HUES64 (cell line): Measurements from ENCODE around the gene MYO1B.

Source experiments
- H3K27ac ChIP-seq: 2 replicates; pipeline ENCODE4 v1.7.0; 2013; ENCODE audit warnings: low read depth, low read length, inconsistent platforms
- H3K27me3 ChIP-seq: 2 replicates; pipeline ENCODE4 v1.6.1; 2013; ENCODE audit warnings: mild to moderate bottlenecking, low read length; ENCODE audit not compliant: insufficient read depth
- H3K36me3 ChIP-seq: 2 replicates; pipeline ENCODE4 v1.6.1; 2013; ENCODE audit warnings: mild to moderate bottlenecking, low read length; ENCODE audit not compliant: insufficient read depth
- H3K4me1 ChIP-seq: 2 replicates; pipeline ENCODE4 v1.6.1; 2013; ENCODE audit warnings: mild to moderate bottlenecking, low read length, moderate library complexity; ENCODE audit not compliant: insufficient read depth
- H3K4me3 ChIP-seq: 2 replicates; pipeline ENCODE4 v1.5.1; 2013; ENCODE audit warnings: mild to moderate bottlenecking, low read length, moderate library complexity
- H3K9ac ChIP-seq: 2 replicates; pipeline ENCODE4 v1.6.1; 2013; ENCODE audit warnings: mild to moderate bottlenecking, low read depth, low read length
- H3K9me3 ChIP-seq: 2 replicates; pipeline ENCODE4 v1.6.1; 2013; ENCODE audit warnings: low read depth, low read length; ENCODE audit not compliant: insufficient read depth
- WGBS: fragments of 150-250, 120-280 bp; methylation state at CpG from one replicate; pipeline ENCODE4 v1.1.7; 2013; ENCODE audit warnings: missing lambda C conversion rate; 5-methylcytosine and 5-hydroxymethylcytosine counted together

MYO1B gene

DNA sequence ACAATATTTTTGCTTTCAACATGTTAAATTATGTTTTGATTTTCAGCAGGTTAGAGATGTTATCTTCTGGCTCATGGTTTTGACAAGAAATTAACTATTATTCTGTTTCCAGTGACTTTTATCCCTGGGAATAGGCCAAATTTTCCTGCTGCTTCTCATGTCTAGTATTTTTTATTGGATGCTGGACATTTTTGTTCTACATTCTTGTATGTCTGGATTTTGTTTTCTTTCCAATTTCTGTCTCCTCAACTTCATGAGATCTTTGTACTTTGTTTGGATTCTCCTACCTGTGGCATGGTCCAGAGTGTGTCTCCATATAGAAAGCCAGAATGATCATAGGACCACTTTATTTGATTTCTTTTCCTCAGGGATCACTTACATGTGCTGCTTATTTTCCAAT lies 33.1 kb upstream of the MYO1B start:
- Histone ChIP-seq H3K4me3 (no peak overlapping the region), H3K4me1 (peaks cover under 1% of the 10 kb centered on the region; the same call in 1 of the 2 replicates), H3K36me3 (no peaks in the 10 kb centered on the region), H3K27ac (no peak overlapping the region), H3K9ac (no peak overlapping the region), H3K9me3 (no peaks in the 10 kb centered on the region; the same call in 1 of the 2 replicates), H3K27me3 (no peaks in the 10 kb centered on the region)

DNA sequence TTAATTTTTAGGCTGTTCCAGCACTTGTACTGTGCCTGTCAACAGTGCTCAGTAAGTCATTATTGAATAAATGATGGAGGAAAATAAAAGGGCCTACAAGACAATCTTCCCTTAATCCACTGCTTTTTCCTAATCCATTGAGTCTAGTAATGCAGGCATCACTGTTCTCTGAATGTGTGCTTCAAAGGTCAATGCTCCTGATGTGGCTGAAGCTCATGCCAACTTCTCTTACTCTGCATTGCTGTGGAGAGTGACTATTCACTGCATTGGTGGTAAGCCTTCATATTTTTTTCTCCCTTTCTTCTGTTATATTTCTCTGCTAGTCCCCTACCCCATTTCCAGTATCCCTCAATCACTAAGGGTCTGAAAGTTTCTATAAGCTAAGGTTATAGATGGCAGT lies 31.9 kb upstream of the MYO1B start:
- Histone ChIP-seq H3K9me3 (no peaks in the 10 kb centered on the region; the same call in 1 of the 2 replicates), H3K9ac (no peak overlapping the region), H3K4me3 (no peak overlapping the region), H3K36me3 (no peaks in the 10 kb centered on the region), H3K4me1 (peaks cover 12% of the 10 kb centered on the region), H3K27ac (no peak overlapping the region), H3K27me3 (no peaks in the 10 kb centered on the region)

DNA sequence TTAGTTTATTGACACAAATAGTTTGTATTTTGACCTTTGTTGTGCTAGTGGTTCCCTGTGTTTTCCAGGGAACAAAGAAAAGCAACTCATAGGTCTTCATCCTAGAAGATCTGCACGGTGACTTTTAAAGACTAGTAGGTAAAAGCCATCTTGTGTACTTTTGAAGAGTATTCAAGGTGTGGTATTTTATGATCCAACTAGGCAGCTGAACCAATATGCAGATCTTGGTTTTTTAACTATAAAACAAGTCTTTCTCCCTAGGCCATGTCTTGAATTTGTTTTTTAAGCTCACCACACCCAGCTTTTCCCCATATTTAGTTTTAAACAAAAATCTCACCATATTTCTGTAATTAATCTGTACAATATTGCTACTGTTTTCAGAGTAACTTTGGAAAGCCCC lies 30.0 kb upstream of the MYO1B start:
- Histone ChIP-seq H3K9me3 (no peaks in the 10 kb centered on the region; the same call in 1 of the 2 replicates), H3K4me1 (peaks cover 12% of the 10 kb centered on the region), H3K36me3 (no peaks in the 10 kb centered on the region), H3K27me3 (no peaks in the 10 kb centered on the region), H3K27ac (no peak overlapping the region), H3K9ac (no peak overlapping the region), H3K4me3 (no peak overlapping the region)
- 90% methylated on average over 1 of the region's 1 CpG for WGBS

DNA sequence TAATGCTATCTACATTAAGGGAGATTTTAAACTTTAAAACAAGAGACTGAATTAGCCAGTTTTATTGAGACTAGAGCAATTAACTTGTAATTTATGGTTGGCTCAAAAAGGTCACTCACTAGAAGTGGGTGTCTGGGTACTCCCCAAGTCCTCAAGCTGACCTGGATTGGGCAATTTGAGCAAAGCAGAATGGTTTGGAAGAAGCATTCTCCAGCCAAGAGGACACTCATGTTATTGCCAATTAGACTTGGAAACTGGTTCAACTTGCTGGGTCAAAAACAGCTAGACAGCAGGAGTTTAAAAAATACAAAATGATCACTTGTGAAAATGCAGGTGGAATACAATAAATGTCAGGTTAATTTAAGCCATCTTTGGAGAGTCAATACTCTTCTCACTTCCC lies 29.5 kb upstream of the MYO1B start:
- Histone ChIP-seq H3K36me3 (no peaks in the 10 kb centered on the region), H3K9me3 (no peaks in the 10 kb centered on the region; the same call in 1 of the 2 replicates), H3K4me1 (peaks cover 12% of the 10 kb centered on the region), H3K9ac (no peak overlapping the region), H3K27ac (no peak overlapping the region), H3K27me3 (no peaks in the 10 kb centered on the region), H3K4me3 (no peak overlapping the region)

DNA sequence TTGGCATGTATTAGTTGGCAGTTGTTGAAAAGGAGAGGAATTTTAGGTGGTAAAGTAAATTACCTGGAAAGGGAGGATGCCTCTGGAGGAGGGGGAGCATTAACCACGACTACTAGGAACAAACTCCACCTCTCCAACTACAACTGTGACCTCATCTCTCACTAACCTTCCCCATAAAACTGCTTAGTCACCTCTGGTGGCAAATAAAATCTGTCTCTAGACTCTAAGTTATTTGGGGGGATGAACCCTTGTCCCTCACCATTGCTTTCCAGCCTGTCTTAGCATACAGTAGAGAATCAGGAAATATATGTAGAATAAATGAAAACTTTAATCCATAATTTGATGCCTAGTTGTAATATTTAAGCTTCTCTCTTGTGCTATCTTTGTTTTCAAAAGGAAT lies 27.6 kb upstream of the MYO1B start:
- Histone ChIP-seq H3K36me3 (no peaks in the 10 kb centered on the region), H3K4me3 (no peak overlapping the region), H3K9ac (peak overlapping the region; percentile 23; the same call in 1 of the 2 replicates), H3K27me3 (no peaks in the 10 kb centered on the region), H3K9me3 (no peaks in the 10 kb centered on the region), H3K27ac (no peak overlapping the region), H3K4me1 (peaks cover 12% of the 10 kb centered on the region)
- 25% methylated on average over 1 of the region's 1 CpG for WGBS

DNA sequence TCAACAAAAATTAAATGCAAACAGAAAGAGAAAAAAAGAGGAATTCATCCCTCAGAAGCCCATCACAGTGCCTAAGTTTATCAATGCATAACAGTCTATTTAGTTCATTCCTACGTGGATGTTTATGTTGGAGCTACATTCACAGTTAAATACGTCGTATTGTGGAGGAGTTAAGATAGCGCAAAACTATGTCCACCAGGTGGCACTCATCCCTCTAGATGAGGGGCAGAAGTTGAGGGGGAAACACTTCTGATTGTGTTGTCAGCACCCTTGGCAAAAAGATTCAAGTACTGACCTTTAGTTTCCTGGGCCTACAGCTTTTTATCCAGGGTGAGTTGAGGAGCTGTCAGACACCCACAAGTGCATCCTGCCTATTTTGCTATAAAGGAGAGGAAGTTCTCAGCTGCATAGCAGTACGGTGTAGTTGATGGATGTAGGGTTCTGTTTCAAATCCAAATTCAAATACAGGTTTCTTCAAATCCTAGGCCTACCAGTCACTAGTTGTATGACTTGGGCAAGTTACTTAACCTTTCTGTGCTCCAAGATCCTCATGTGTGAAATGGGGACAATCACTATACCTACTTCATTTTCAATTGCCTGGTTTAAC lies 26.8 kb upstream of the MYO1B start:
- Histone ChIP-seq H3K36me3 (no peaks in the 10 kb centered on the region), H3K4me3 (no peak overlapping the region), H3K4me1 (peaks cover 12% of the 10 kb centered on the region), H3K9ac (peak overlapping the region; percentile 23; the same call in 1 of the 2 replicates), H3K27ac (no peak overlapping the region), H3K27me3 (no peaks in the 10 kb centered on the region), H3K9me3 (no peaks in the 10 kb centered on the region)
- 27% methylated on average over 4 of the region's 5 CpGs for WGBS

DNA sequence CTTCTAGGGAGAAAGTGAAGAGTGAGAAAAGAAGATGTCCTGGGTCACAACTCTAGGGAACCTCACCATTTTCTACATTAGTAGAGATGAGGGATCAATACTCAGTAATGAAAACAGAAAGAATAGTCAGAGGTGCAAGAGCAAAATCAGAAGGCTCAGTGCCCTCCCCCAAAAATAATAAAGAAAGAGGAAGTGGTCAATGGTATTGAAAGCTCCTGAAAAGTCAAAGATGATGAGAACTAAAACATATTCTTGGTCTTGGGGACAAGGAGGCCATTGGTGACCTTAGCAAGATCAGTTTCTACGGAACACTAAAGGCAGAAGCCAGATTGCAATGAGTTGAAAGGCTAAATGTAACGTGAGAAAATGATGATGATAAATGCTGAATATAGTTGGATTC lies 24.5 kb upstream of the MYO1B start:
- no peak overlapping the region for H3K4me3 ChIP-seq
- peaks cover 20% of the 10 kb centered on the region for H3K4me1 ChIP-seq
- H3K36me3 ChIP-seq, result no peaks in the 10 kb centered on the region
- no peaks in the 10 kb centered on the region for H3K9me3 ChIP-seq
- no peak overlapping the region for H3K27ac ChIP-seq
- no peak overlapping the region for H3K9ac ChIP-seq
- WGBS, result 97% methylated on average over 2 of the region's 2 CpGs
- no peaks in the 10 kb centered on the region for H3K27me3 ChIP-seq

DNA sequence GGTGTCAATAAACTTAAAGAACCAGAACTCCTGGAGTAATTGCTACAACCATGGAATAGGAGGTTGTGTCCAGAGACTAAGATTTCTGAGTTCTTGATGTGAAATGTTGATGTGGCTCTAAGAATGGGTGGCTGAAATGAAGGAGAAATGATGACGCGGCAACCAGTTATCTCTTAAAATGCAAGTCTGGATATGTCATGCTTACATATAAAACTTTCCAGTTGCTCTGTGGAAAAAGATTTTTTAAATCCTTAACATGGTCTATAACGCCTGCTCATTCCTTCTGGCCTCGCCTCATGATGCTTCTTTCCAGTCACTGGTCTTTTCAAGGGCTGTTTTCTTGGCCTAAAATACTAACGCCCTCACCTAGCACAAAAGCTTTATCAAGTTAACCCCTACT lies 23.5 kb upstream of the MYO1B start:
- H3K36me3 ChIP-seq, result no peaks in the 10 kb centered on the region
- H3K9me3 ChIP-seq, result no peaks in the 10 kb centered on the region
- no peaks in the 10 kb centered on the region for H3K27me3 ChIP-seq
- H3K9ac ChIP-seq, result no peak overlapping the region
- H3K4me1 ChIP-seq, result peaks cover 28% of the 10 kb centered on the region
- no peak overlapping the region for H3K27ac ChIP-seq
- WGBS, result 89% methylated on average over 5 of the region's 5 CpGs
- H3K4me3 ChIP-seq, result no peak overlapping the region

DNA sequence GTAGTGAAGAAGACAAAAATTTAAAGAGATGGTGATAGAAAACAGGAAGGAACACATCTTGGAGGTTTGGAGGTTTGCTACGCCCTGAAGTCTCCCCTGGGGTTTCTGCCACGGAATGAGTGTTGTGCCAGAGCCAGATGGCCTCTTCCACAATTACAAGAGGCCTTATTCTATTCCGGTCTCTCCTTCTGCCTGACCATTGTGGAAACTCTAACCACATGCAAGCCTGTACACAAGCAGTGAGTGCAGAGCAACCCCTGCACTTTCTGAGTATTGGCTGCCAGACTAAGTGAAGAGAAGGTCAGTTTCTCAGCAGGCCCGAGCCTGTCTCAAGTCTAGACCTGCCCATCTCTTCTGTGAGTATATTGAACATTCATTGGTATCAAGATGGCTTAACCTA lies 22.7 kb upstream of the MYO1B start:
- peaks cover 23% of the 10 kb centered on the region for H3K4me1 ChIP-seq
- H3K9me3 ChIP-seq, result no peaks in the 10 kb centered on the region
- WGBS, result 95% methylated on average over 4 of the region's 4 CpGs
- H3K27ac ChIP-seq, result no peak overlapping the region
- H3K9ac ChIP-seq, result no peak overlapping the region
- H3K4me3 ChIP-seq, result no peak overlapping the region
- no peaks in the 10 kb centered on the region for H3K27me3 ChIP-seq
- no peaks in the 10 kb centered on the region for H3K36me3 ChIP-seq

DNA sequence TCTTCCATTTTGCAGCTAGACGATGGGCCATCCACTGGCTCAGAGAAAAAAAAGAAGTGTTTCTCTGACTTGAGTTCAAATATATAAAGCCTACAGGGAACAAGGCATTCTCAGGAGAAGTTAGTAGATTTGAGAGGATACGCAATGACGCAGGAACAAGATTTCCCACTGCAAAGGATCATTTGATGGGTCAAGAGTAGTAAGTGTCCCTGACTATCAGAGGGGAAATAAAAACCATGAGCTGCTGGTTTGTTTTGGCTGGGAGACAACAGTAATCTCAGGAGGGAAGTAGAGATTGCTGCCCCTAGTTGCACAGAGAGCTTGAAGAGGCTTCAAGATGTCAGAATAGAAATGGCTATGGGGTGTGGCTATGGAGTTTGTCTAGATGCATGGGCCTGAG lies 22.3 kb upstream of the MYO1B start:
- Histone ChIP-seq H3K9me3 (no peaks in the 10 kb centered on the region), H3K4me3 (no peak overlapping the region), H3K9ac (no peak overlapping the region), H3K4me1 (peaks cover 19% of the 10 kb centered on the region), H3K36me3 (no peaks in the 10 kb centered on the region), H3K27me3 (no peaks in the 10 kb centered on the region), H3K27ac (no peak overlapping the region)
- 95% methylated on average over 3 of the region's 3 CpGs for WGBS

DNA sequence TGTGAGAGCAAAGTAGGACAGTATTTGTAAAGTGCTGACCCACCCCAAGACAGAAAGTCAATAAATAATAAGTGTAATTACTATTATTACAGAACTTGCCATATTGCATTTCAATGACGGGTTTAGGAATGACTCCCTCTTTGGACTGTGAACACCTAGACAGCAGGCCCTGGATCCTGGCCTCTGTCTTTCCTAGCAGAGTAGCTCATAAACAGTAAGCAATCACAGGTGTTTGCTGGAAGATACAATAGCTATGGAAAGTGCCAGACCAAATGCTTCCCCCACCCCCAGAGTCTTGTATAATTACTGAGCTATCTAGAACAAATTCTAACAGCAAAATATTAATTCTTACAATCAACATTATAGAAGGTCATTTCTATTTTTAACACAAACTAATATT lies 20.1 kb upstream of the MYO1B start:
- Histone ChIP-seq H3K27ac (no peak overlapping the region), H3K27me3 (no peaks in the 10 kb centered on the region), H3K4me3 (no peak overlapping the region), H3K4me1 (peaks cover 16% of the 10 kb centered on the region), H3K9ac (no peak overlapping the region), H3K9me3 (no peaks in the 10 kb centered on the region), H3K36me3 (no peaks in the 10 kb centered on the region)
- WGBS, result 90% methylated on average over 1 of the region's 1 CpG

DNA sequence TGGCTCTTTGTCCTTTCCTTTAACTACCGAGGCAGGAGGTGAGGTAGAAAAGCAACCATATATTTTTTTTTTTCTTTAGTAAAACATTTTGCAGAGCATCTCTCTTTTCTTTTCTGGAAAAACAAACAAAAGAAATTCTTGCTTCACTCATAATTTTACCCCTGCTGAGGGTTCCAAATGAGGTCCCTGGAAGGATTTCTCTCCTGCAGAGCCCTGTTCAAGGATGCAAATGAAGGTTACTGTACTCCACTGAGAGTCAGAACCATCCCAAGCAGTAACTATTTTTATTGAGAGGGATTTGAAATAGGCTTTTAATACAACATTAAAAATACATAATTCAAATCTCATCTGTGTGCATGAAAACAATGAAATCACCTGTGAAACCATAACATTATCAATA lies 19.5 kb upstream of the MYO1B start:
- Histone ChIP-seq H3K27me3 (no peaks in the 10 kb centered on the region), H3K36me3 (no peaks in the 10 kb centered on the region), H3K4me3 (no peak overlapping the region), H3K9me3 (no peaks in the 10 kb centered on the region), H3K9ac (no peak overlapping the region), H3K27ac (no peak overlapping the region), H3K4me1 (peaks cover 16% of the 10 kb centered on the region)
- 60% methylated on average over 1 of the region's 1 CpG for WGBS
